GM23338 (cell line): ENCODE data around the gene GNL3.

ENCODE experiments used
- CREB1 ChIP-seq: fragments of 250-450 bp; sonication (Bioruptor Pico); IDR thresholded peaks from 2 replicates; pipeline ENCODE4 v1.5.0; 2020; ENCODE audit warnings: low read depth, mild to moderate bottlenecking, moderate library complexity
- CTCF ChIP-seq, 2 experiments: fragments of 200-600 bp in 1 of 2; sonication (generic) in 1 of 2; conservative IDR thresholded peaks; 2 replicates each; pipeline versions ENCODE4 v1.5.1 to v1.6.1; 2016 to 2017; ENCODE audit warnings: antibody characterized with exemption in 2 of 2, low read depth in 2 of 2, mild to moderate bottlenecking in 2 of 2, moderate library complexity in 1 of 2
- EZH2 ChIP-seq: fragments of 200-600 bp; sonication (generic); IDR thresholded peaks from one replicate; pipeline ENCODE4 v1.8.0; 2017; ENCODE audit warnings: antibody characterized with exemption, mild to moderate bottlenecking, low read depth; ENCODE audit not compliant: unreplicated experiment
- EZH2phosphoT487 ChIP-seq: fragments of 200-600 bp; sonication (generic); IDR thresholded peaks from one replicate; pipeline ENCODE4 v1.8.1; 2018; ENCODE audit warnings: antibody characterized with exemption; ENCODE audit not compliant: unreplicated experiment
- JUNB ChIP-seq: IDR thresholded peaks from one replicate; pipeline ENCODE4 v1.6.1; 2016; ENCODE audit warnings: antibody characterized with exemption; ENCODE audit not compliant: unreplicated experiment
- NANOG ChIP-seq: IDR thresholded peaks from 2 replicates; pipeline ENCODE4 v1.6.1; 2016; ENCODE audit warnings: antibody characterized with exemption, borderline replicate concordance
- POLR2AphosphoS5 ChIP-seq: IDR thresholded peaks from 2 replicates; pipeline ENCODE4 v1.6.1; 2016; ENCODE audit warnings: antibody characterized with exemption, low read depth
- STAT1 ChIP-seq: IDR thresholded peaks from one replicate; pipeline ENCODE4 v1.6.1; 2016; ENCODE audit warnings: antibody characterized with exemption; ENCODE audit not compliant: unreplicated experiment
- ZNF114 ChIP-seq: fragments of 250-450 bp; sonication (Bioruptor Pico); IDR thresholded peaks from 2 replicates; pipeline ENCODE4 v1.5.0; 2020; ENCODE audit warnings: mild to moderate bottlenecking, moderate library complexity
- ZNF331 ChIP-seq: fragments of 250-450 bp; sonication (Bioruptor Pico); IDR thresholded peaks from 2 replicates; pipeline ENCODE4 v1.5.0; 2020; ENCODE audit warnings: low read depth, mild to moderate bottlenecking, moderate library complexity
- ZNF462 ChIP-seq: fragments of 250-450 bp; sonication (Bioruptor Pico); IDR thresholded peaks from 2 replicates; pipeline ENCODE4 v1.5.0; 2020; ENCODE audit warnings: mild to moderate bottlenecking, moderate library complexity
- TF ChIP-seq, protein P1 (sequence below): IDR thresholded peaks from one replicate; pipeline ENCODE4 v1.6.1; 2018; ENCODE audit warnings: antibody characterized with exemption; ENCODE audit not compliant: unreplicated experiment
- TF ChIP-seq, protein P2 (sequence below): IDR thresholded peaks from 2 replicates; pipeline ENCODE4 v1.6.1; 2016; ENCODE audit warnings: antibody characterized with exemption

DNA sequence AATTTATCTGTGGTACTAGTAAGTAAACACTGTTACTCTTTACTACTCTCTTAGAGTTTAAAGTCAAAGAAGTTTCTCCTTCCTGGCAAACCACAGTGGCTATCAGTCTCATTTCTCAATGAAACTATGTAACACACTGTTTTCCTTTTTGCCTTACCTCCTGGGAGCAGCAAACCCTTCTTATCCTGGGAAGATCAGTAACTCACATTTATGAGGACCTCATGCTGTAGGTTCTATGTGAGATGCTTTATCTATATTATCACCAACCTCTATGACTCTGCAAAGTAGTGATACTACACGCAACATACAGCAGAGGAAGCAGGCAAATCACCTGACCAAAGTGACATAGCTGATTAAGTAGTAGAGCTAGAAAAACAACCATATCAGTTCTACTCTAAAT is 35.4 kb upstream of the GNL3 start:
- no peak for TF ChIP-seq EZH2
- TF ChIP-seq CTCF (conservative IDR thresholded peaks at IDR 0.05; ENCODE audit: low read depth in 2 of 2): no peak
- no peak for TF ChIP-seq POLR2AphosphoS5
- TF ChIP-seq, protein P1, sequence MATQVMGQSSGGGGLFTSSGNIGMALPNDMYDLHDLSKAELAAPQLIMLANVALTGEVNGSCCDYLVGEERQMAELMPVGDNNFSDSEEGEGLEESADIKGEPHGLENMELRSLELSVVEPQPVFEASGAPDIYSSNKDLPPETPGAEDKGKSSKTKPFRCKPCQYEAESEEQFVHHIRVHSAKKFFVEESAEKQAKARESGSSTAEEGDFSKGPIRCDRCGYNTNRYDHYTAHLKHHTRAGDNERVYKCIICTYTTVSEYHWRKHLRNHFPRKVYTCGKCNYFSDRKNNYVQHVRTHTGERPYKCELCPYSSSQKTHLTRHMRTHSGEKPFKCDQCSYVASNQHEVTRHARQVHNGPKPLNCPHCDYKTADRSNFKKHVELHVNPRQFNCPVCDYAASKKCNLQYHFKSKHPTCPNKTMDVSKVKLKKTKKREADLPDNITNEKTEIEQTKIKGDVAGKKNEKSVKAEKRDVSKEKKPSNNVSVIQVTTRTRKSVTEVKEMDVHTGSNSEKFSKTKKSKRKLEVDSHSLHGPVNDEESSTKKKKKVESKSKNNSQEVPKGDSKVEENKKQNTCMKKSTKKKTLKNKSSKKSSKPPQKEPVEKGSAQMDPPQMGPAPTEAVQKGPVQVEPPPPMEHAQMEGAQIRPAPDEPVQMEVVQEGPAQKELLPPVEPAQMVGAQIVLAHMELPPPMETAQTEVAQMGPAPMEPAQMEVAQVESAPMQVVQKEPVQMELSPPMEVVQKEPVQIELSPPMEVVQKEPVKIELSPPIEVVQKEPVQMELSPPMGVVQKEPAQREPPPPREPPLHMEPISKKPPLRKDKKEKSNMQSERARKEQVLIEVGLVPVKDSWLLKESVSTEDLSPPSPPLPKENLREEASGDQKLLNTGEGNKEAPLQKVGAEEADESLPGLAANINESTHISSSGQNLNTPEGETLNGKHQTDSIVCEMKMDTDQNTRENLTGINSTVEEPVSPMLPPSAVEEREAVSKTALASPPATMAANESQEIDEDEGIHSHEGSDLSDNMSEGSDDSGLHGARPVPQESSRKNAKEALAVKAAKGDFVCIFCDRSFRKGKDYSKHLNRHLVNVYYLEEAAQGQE: no peak
- no peak for TF ChIP-seq CREB1
- TF ChIP-seq, protein P2, sequence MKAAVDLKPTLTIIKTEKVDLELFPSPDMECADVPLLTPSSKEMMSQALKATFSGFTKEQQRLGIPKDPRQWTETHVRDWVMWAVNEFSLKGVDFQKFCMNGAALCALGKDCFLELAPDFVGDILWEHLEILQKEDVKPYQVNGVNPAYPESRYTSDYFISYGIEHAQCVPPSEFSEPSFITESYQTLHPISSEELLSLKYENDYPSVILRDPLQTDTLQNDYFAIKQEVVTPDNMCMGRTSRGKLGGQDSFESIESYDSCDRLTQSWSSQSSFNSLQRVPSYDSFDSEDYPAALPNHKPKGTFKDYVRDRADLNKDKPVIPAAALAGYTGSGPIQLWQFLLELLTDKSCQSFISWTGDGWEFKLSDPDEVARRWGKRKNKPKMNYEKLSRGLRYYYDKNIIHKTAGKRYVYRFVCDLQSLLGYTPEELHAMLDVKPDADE: no peak
- TF ChIP-seq EZH2phosphoT487: no peak
- no peak for TF ChIP-seq JUNB
- no peak for TF ChIP-seq ZNF114 (CRISPR knock-in tag)
- TF ChIP-seq NANOG: no peak
- no peak for TF ChIP-seq STAT1
- TF ChIP-seq ZNF331 (CRISPR knock-in tag): no peak
- TF ChIP-seq ZNF462 (CRISPR knock-in tag): no peak
